SK-N-SH (cell line): ENCODE measurements around the gene MDH2. TPM values are rescaled to one million over a fixed set of nuclear protein-coding genes. Genes with fewer than 3 reads are reported as not detected.

Experiments used
- CTCF ChIA-PET: fragments of 300-600, 350-600 bp; formaldehyde crosslinking; extraction: SDS; loops from one replicate; lab custom pipeline; 2021; lab: Yijun Ruan, JAX
- POLR2A ChIA-PET: fragments of 350-600 bp; sonication (Branson Sonifier 250); formaldehyde crosslinking; extraction: SDS; loops from one replicate; lab custom pipeline; 2020; ENCODE audit warnings: antibody characterized with exemption, inconsistent platforms; lab: Yijun Ruan, JAX
- DNase-seq: peaks from one replicate; pipeline ENCODE4 v3.0.0; 2012
- H2AFZ ChIP-seq: fragments of 200-600 bp; sonication (generic); 2 replicates; pipeline ENCODE4 v1.8.1; 2016; ENCODE audit warnings: antibody characterized with exemption, mild to moderate bottlenecking, low read depth
- H3F3A ChIP-seq: fragments of 200-600 bp; sonication (generic); replicated peaks from 2 replicates; pipeline ENCODE3; 2016; ENCODE audit warnings: antibody characterized with exemption, mild to moderate bottlenecking; ENCODE audit not compliant: insufficient read depth
- H3K27ac ChIP-seq, 2 experiments: fragments of 200-500 bp in 1 of 2; fragments of 200-600 bp in 1 of 2; sonication (Bioruptor generic) in 1 of 2; sonication (generic), shearing (Covaris generic) in 1 of 2; 2 replicates each; pipeline versions ENCODE4 v1.5.1 to v1.6.1; 2014 to 2016; ENCODE audit warnings: low read depth in 2 of 2, inconsistent platforms in 1 of 2, low read length in 1 of 2, mild to moderate bottlenecking in 1 of 2, mixed read lengths in 1 of 2
- H3K27me3 ChIP-seq: fragments of 200-600 bp; sonication (generic), shearing (Covaris generic); 2 replicates; pipeline ENCODE4 v1.6.1; 2016; ENCODE audit warnings: mixed run types; ENCODE audit not compliant: insufficient read depth
- H3K36me3 ChIP-seq, 2 experiments: fragments of 200-500 bp in 1 of 2; fragments of 200-600 bp in 1 of 2; sonication (Bioruptor generic) in 1 of 2; sonication (generic) in 1 of 2; replicated peaks in 1 of 2; 2 replicates each; pipeline versions ENCODE3 to v1.5.1; 2014 to 2016; ENCODE audit warnings: low read length in 1 of 2, mild to moderate bottlenecking in 1 of 2; ENCODE audit not compliant: insufficient read depth in 2 of 2, control insufficient read depth in 1 of 2
- H3K4me1 ChIP-seq, 2 experiments: fragments of 200-500 bp in 1 of 2; fragments of 200-600 bp in 1 of 2; sonication (Bioruptor generic) in 1 of 2; sonication (generic), shearing (Covaris generic) in 1 of 2; 2 replicates each; pipeline versions ENCODE4 v1.5.1 to v1.6.1; 2014 to 2016; ENCODE audit warnings: low read depth in 1 of 2, low read length in 1 of 2, mixed run types in 1 of 2; ENCODE audit not compliant: insufficient read depth in 2 of 2, control insufficient read depth in 1 of 2
- H3K4me2 ChIP-seq: fragments of 200-600 bp; sonication (generic), shearing (Covaris generic); 2 replicates; pipeline ENCODE4 v1.6.1; 2017; ENCODE audit warnings: mixed run types
- H3K4me3 ChIP-seq, 2 experiments: fragments of 200-500 bp in 1 of 2; fragments of 200-600 bp in 1 of 2; sonication (Bioruptor generic) in 1 of 2; sonication (generic), shearing (Covaris generic) in 1 of 2; 2 replicates each; pipeline versions ENCODE4 v1.5.1 to v1.8.1; 2014 to 2016; ENCODE audit warnings: low read depth in 2 of 2, inconsistent platforms in 1 of 2, low read length in 1 of 2, mild to moderate bottlenecking in 1 of 2, mixed read lengths in 1 of 2, moderate library complexity in 1 of 2
- H3K79me2 ChIP-seq: fragments of 200-600 bp; sonication (generic); 2 replicates; pipeline ENCODE4 v1.8.1; 2017; ENCODE audit warnings: mild to moderate bottlenecking; ENCODE audit not compliant: insufficient read depth
- H3K9ac ChIP-seq: fragments of 200-600 bp; sonication (generic); 2 replicates; pipeline ENCODE4 v1.6.1; 2017; ENCODE audit warnings: mixed run types
- H3K9me2 ChIP-seq: fragments of 200-600 bp; sonication (generic); 2 replicates; pipeline ENCODE4 v1.6.1; 2017; ENCODE audit warnings: mixed run types
- H3K9me3 ChIP-seq: fragments of 200-600 bp; sonication (generic); 2 replicates; pipeline ENCODE4 v1.6.1; 2017; ENCODE audit warnings: mixed run types, mild to moderate bottlenecking, moderate library complexity
- H4K20me1 ChIP-seq: fragments of 200-600 bp; sonication (generic); 2 replicates; pipeline ENCODE4 v1.6.1; 2017; ENCODE audit warnings: mild to moderate bottlenecking, mixed run types; ENCODE audit not compliant: insufficient read depth
- CHD2 ChIP-seq: fragments of 150-350 bp; IDR thresholded peaks from 2 replicates; pipeline ENCODE4 v1.6.1; 2018; ENCODE audit warnings: low read length; ENCODE audit not compliant: partially characterized antibody
- CTCF ChIP-seq: fragments of 200-600 bp; sonication (generic); IDR thresholded peaks from 2 replicates; pipeline ENCODE4 v1.6.1; 2017; ENCODE audit warnings: antibody characterized with exemption, mild to moderate bottlenecking, moderate library complexity
- EP300 ChIP-seq, 2 experiments: IDR thresholded peaks; 2 replicates each; pipeline versions ENCODE4 v1.4.0 to v1.6.1; 2012; ENCODE audit warnings: borderline replicate concordance in 1 of 2, low read depth in 1 of 2, low read length in 1 of 2
- EZH2phosphoT487 ChIP-seq: fragments of 200-600 bp; sonication (generic); IDR thresholded peaks from 2 replicates; pipeline ENCODE4 v1.6.1; 2017; ENCODE audit warnings: low read depth, mixed run types, mild to moderate bottlenecking, antibody characterized with exemption, moderate library complexity, borderline replicate concordance
- FOXJ3 ChIP-seq: sonication (generic); formaldehyde crosslinking; IDR thresholded peaks from 2 replicates; pipeline ENCODE4 v1.5.1; 2020; ENCODE audit warnings: mild to moderate bottlenecking, missing genetic modification reagents
- FOXM1 ChIP-seq: IDR thresholded peaks from 2 replicates; pipeline ENCODE4 v1.4.0; 2012; ENCODE audit warnings: low read depth, mild to moderate bottlenecking
- GATA2 ChIP-seq: sonication (generic); formaldehyde crosslinking; IDR thresholded peaks from 2 replicates; pipeline ENCODE4 v1.5.0; 2020; ENCODE audit warnings: mild to moderate bottlenecking, missing genetic modification reagents
- IRF3 ChIP-seq: fragments of 150-350 bp; IDR thresholded peaks from 2 replicates; pipeline ENCODE4 v1.6.1; 2016; ENCODE audit warnings: mild to moderate bottlenecking, low read depth, low read length
- JUND ChIP-seq: IDR thresholded peaks from 2 replicates; pipeline ENCODE4 v1.4.0; 2012
- MEF2A ChIP-seq: IDR thresholded peaks from 2 replicates; pipeline ENCODE4 v1.4.0; 2012; ENCODE audit warnings: low read depth, borderline replicate concordance
- NFIC ChIP-seq: IDR thresholded peaks from 2 replicates; pipeline ENCODE4 v1.4.0; 2012; ENCODE audit warnings: borderline replicate concordance
- PBX3 ChIP-seq: IDR thresholded peaks from 2 replicates; pipeline ENCODE4; 2012
- RCOR1 ChIP-seq: fragments of 150-350 bp; IDR thresholded peaks from 2 replicates; pipeline ENCODE4 v1.6.1; 2017; ENCODE audit warnings: antibody characterized with exemption, low read length
- RFX5 ChIP-seq: IDR thresholded peaks from 2 replicates; pipeline ENCODE4 v1.6.1; 2012; ENCODE audit warnings: mild to moderate bottlenecking, improper control_type of control experiment, low read length
- RXRA ChIP-seq: IDR thresholded peaks from 2 replicates; pipeline ENCODE4 v1.4.0; 2012; ENCODE audit warnings: low read depth, mild to moderate bottlenecking, borderline replicate concordance
- SIN3A ChIP-seq: IDR thresholded peaks from 2 replicates; pipeline ENCODE4 v1.6.1; 2012; ENCODE audit warnings: low read depth, mild to moderate bottlenecking, low read length, moderate library complexity, borderline replicate concordance
- SMC3 ChIP-seq: IDR thresholded peaks from 2 replicates; pipeline ENCODE4 v1.6.1; 2012; ENCODE audit warnings: low read depth, low read length, improper control_type of control experiment
- TAF1 ChIP-seq: IDR thresholded peaks from 2 replicates; pipeline ENCODE4 v1.6.1; 2012; ENCODE audit warnings: low read depth, mild to moderate bottlenecking, low read length, moderate library complexity, borderline replicate concordance
- TCF12 ChIP-seq: IDR thresholded peaks from 2 replicates; pipeline ENCODE4 v1.4.0; 2012
- TEAD4 ChIP-seq: IDR thresholded peaks from 2 replicates; pipeline ENCODE4 v1.4.0; 2012; ENCODE audit warnings: mild to moderate bottlenecking, borderline replicate concordance; ENCODE audit not compliant: insufficient read depth
- USF1 ChIP-seq: IDR thresholded peaks from 2 replicates; pipeline ENCODE4 v1.4.0; 2012; ENCODE audit warnings: low read depth, borderline replicate concordance
- YY1 ChIP-seq: IDR thresholded peaks from 2 replicates; pipeline ENCODE4 v1.4.0; 2012; ENCODE audit warnings: low read depth, mild to moderate bottlenecking
- WGBS: methylation state at CpG from one replicate; pipeline ENCODE4 v1.1.6; 2017; ENCODE audit warnings: low lambda C conversion rate; 5-methylcytosine and 5-hydroxymethylcytosine counted together
- polyA plus RNA-seq, 3 experiments: library from polyadenylated mRNA; depleted of rRNA; stranded (reverse); fragments of >200 nt; gene quantifications; 2 replicates each; pipeline ENCODE4 v1.2.3, GENCODE V29; 2012

The MDH2 gene
- polyA plus RNA-seq, 1 of the 3 experiments (the other 2 are of a cell fraction), result 301 TPM

GRCh38 chr7:76077435-76077834, 29.5 kb downstream of the MDH2 start:
- no peak overlapping the region for H3K4me3 ChIP-seq
- no peak for DNase-seq
- H3K9ac ChIP-seq, result no peak overlapping the region
- no peaks in the 10 kb centered on the region for H3K9me3 ChIP-seq
- H3K4me1 ChIP-seq, result peaks cover 0 to 5% of the 10 kb centered on the region in 2 experiments; a peak in 1 of 4 replicates
- ChIA-PET POLR2A (no interaction called here), CTCF (no interaction called here)
- H3F3A ChIP-seq, result peaks cover 17% of the 10 kb centered on the region
- H3K9me2 ChIP-seq, result no peaks in the 10 kb centered on the region
- no peaks in the 10 kb centered on the region for H3K27me3 ChIP-seq
- H3K4me2 ChIP-seq, result no peak overlapping the region
- H3K27ac ChIP-seq, result no peak overlapping the region
- no peaks in the 10 kb centered on the region for H3K79me2 ChIP-seq
- TF ChIP-seq MEF2A, result no peak
- no peak for TF ChIP-seq RCOR1
- peak in 1 of 2 experiments; percentile 35; a peak in 1 of 4 replicates for TF ChIP-seq EP300 (IDR thresholded peaks at IDR 0.05; ENCODE audit: borderline replicate concordance in 1 of 2, low read depth in 1 of 2, low read length in 1 of 2)
- no peak for TF ChIP-seq GATA2 (CRISPR knock-in tag)
- no peak for TF ChIP-seq TEAD4
- peak; percentile 34; the same call in 1 of the 2 replicates for TF ChIP-seq JUND
- no peak for TF ChIP-seq FOXM1
- TF ChIP-seq TAF1, result no peak
- no peak for TF ChIP-seq FOXJ3
- peak; percentile 59 for TF ChIP-seq PBX3
- peak; percentile 55 for TF ChIP-seq TCF12
- TF ChIP-seq EZH2phosphoT487, result no peak
- no peak for TF ChIP-seq USF1
- TF ChIP-seq IRF3, result no peak
- no peak for TF ChIP-seq YY1
- TF ChIP-seq CTCF, result no peak
- no peak for TF ChIP-seq RXRA
- TF ChIP-seq SIN3A, result no peak
- TF ChIP-seq CHD2, result no peak
- TF ChIP-seq NFIC, result peak; percentile 52; the same call in 1 of the 2 replicates
- TF ChIP-seq RFX5, result no peak
- TF ChIP-seq SMC3, result no peak
- no peaks in the 10 kb centered on the region for H4K20me1 ChIP-seq
- no peak overlapping the region for H2AFZ ChIP-seq
- no peaks in the 10 kb centered on the region for H3K36me3 ChIP-seq
- WGBS, result 22% methylated on average over 3 of the region's 3 CpGs
